Kidney (tissue), 14 donors: ENCODE data around the gene BRCC3. TPM values are rescaled to one million over a fixed set of nuclear protein-coding genes. Genes with fewer than 3 reads are reported as not detected.

Source experiments
- DNase-seq, 5 donors: peaks; one replicate each; pipeline ENCODE4 v3.0.0-alpha.2; 2013 to 2020
- FAIRE-seq: peaks from 2 replicates; lab custom pipeline; 2012; peaks lifted over from hg19 to GRCh38; lab: Jason Lieb, UNC
- H3K27ac ChIP-seq, 2 donors: one replicate each; pipeline ENCODE4 v1.7.0; 2013; ENCODE audit warnings: low read depth in 2 of 2, low read length in 2 of 2, inconsistent platforms in 1 of 2
- H3K27me3 ChIP-seq: one replicate; pipeline ENCODE4 v1.7.1; 2013; ENCODE audit warnings: low read length, inconsistent platforms; ENCODE audit not compliant: control insufficient read depth, insufficient read depth
- H3K36me3 ChIP-seq, 3 donors: one replicate each; pipeline versions ENCODE4 v1.7.0 to v1.7.1; 2013; ENCODE audit warnings: low read length in 3 of 3, control low read depth in 1 of 3, inconsistent platforms in 1 of 3; ENCODE audit not compliant: insufficient read depth in 3 of 3, control insufficient read depth in 2 of 3
- H3K4me1 ChIP-seq, 3 donors: one replicate each; pipeline versions ENCODE4 v1.7.0 to v1.7.1; 2013; ENCODE audit warnings: low read length in 3 of 3, inconsistent platforms in 1 of 3, low read depth in 1 of 3; ENCODE audit not compliant: control insufficient read depth in 2 of 3, insufficient read depth in 2 of 3
- H3K4me3 ChIP-seq, 3 donors: one replicate each; pipeline versions ENCODE4 v1.7.0 to v1.8.1; 2013; ENCODE audit warnings: low read length in 3 of 3, control low read depth in 1 of 3, inconsistent platforms in 1 of 3
- H3K9ac ChIP-seq, 3 donors: one replicate each; pipeline versions ENCODE4 v1.7.0 to v1.7.1; 2013; ENCODE audit warnings: low read length in 3 of 3, control low read depth in 1 of 3, inconsistent platforms in 1 of 3
- H3K9me3 ChIP-seq, 3 donors: one replicate each; pipeline versions ENCODE4 v1.7.0 to v1.7.1; 2013; ENCODE audit warnings: low read length in 3 of 3, control low read depth in 1 of 3, inconsistent platforms in 1 of 3; ENCODE audit not compliant: control insufficient read depth in 2 of 3, insufficient read depth in 1 of 3
- intact Hi-C: fragments of 100-400 bp; cut with DNase I; formaldehyde crosslinking; loops from one replicate; pipeline ENCODE4 v1.11.1; 2022
- polyA plus RNA-seq: library from polyadenylated mRNA; stranded (reverse); fragments of 350-450 nt; fragmentation: Illumina TruSeq; extraction: RNeasy Lipid Tissue Mini Kit (QIAGEN cat#74804); gene quantifications from one replicate; pipeline ENCODE4 v1.2.3, GENCODE V29; 2014; ENCODE audit warnings: low read depth, low replicate concordance; ENCODE audit not compliant: insufficient read depth
- total RNA-seq: library from RNA; stranded (reverse); fragmentation: NEBNext Ultra II Directional; extraction: Animal tissue kit (Norgen Biotek cat#: 25700); gene quantifications from one replicate; pipeline ENCODE4 v1.2.1, GENCODE V29; 2021
- TF ChIP-seq, protein P1 (sequence below): IDR thresholded peaks from 3 replicates; pipeline ENCODE4 v1.5.1; 2012; ENCODE audit warnings: mild to moderate bottlenecking, moderate library complexity, borderline replicate concordance; ENCODE audit not compliant: insufficient read depth; ENCODE audit errors: extremely low read depth
- donor health status: control.
- donor health status: control.
- donor health status: control.
- donor health status: control.
- donor health status: control.
- donor health status: DM: yes; HTN: yes; CAD: no.
- donor health status: Normal renal cell carcinoma (clear cell type).

The BRCC3 gene
- total and polyA plus RNA-seq, 2 donors from 2014 or later: 14.4 to 23.0 TPM

DNA sequence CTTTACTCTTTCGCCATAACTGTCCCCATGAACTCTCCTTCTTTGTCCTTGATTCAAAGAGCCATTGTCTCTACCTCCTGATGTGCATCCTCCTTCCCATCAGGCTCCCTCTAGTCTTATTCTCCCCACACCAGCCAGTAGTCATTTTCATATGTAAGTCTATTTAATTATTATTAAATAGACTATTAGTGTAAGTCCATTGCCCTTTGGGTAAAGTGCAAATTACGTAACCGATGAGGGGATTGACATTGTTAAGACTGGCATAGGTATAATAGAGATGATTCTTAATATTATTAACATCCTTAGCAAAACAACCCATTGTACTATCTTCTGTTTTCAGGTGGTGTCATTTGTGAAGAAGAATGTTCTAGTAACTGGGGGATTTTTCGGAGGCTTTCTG, 17.1 kb upstream of the BRCC3 start:
- FAIRE-seq (no peak), DNase-seq (no peak)
- peaks cover 0 to 10% (median 0%) of the 10 kb centered on the region in 3 donors for H3K4me1 ChIP-seq
- TF ChIP-seq, protein P1, sequence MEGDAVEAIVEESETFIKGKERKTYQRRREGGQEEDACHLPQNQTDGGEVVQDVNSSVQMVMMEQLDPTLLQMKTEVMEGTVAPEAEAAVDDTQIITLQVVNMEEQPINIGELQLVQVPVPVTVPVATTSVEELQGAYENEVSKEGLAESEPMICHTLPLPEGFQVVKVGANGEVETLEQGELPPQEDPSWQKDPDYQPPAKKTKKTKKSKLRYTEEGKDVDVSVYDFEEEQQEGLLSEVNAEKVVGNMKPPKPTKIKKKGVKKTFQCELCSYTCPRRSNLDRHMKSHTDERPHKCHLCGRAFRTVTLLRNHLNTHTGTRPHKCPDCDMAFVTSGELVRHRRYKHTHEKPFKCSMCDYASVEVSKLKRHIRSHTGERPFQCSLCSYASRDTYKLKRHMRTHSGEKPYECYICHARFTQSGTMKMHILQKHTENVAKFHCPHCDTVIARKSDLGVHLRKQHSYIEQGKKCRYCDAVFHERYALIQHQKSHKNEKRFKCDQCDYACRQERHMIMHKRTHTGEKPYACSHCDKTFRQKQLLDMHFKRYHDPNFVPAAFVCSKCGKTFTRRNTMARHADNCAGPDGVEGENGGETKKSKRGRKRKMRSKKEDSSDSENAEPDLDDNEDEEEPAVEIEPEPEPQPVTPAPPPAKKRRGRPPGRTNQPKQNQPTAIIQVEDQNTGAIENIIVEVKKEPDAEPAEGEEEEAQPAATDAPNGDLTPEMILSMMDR: no peak
- no peaks in the 10 kb centered on the region for H3K9me3 ChIP-seq
- H3K27me3 ChIP-seq: no peaks in the 10 kb centered on the region
- no peak overlapping the region for H3K27ac ChIP-seq
- H3K4me3 ChIP-seq: no peak overlapping the region
- no peak overlapping the region for H3K9ac ChIP-seq
- intact Hi-C loops: no loop called here
- peaks cover 0 to 4% (median 0%) of the 10 kb centered on the region in 3 donors for H3K36me3 ChIP-seq

DNA sequence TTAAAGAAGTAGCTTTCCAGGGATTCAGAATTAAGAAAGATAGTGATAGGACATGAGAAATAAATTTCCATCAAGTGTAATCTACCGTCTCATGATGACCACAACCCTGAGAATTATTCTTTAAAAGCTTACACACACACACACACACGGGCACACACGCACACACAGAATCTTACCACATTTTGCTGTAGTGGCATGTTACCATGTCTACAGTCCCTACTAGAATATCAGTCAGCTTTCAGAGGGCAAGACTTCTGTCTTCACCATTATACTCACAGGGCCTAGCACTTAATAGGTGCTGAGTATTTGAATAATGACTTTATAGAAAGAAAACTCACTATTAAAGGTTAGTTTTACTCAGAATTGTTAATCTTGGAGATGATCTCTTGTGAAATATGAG, 15.8 kb upstream of the BRCC3 start:
- H3K9ac ChIP-seq: no peak overlapping the region
- FAIRE-seq (no peak), DNase-seq (no peak)
- TF ChIP-seq, protein P1: no peak
- no peaks in the 10 kb centered on the region for H3K9me3 ChIP-seq
- H3K27ac ChIP-seq: no peak overlapping the region
- H3K4me1 ChIP-seq: peaks cover 0 to 10% (median 0%) of the 10 kb centered on the region in 3 donors
- peaks cover 0 to 4% (median 0%) of the 10 kb centered on the region in 3 donors for H3K36me3 ChIP-seq
- no peaks in the 10 kb centered on the region for H3K27me3 ChIP-seq
- H3K4me3 ChIP-seq: no peak overlapping the region
- intact Hi-C loops: no loop called here

DNA sequence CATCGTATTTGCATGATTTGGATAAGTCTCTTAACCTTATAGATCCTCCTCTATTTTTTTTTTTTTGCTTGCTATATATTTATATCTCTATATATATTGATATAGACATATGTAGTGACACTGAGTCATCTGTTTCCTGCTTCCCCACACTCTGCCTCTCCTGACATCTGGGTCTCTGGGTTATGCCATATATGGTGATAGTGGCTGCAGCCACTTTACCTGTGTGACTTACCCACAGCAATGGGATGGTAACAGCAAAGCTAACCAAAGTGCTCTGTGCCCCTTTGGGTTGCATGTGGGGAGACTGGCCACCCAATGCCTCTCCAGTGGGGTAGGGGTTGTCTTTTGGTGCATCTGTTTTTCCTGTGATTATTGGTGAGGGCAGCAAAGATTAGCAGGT, 14.8 kb upstream of the BRCC3 start:
- Histone ChIP-seq H3K27me3 (no peaks in the 10 kb centered on the region), H3K9me3 (no peaks in the 10 kb centered on the region), H3K4me1 (peaks cover 0 to 10% (median 0%) of the 10 kb centered on the region in 3 donors), H3K27ac (no peak overlapping the region), H3K36me3 (peaks cover 0 to 2% (median 0%) of the 10 kb centered on the region in 3 donors), H3K4me3 (no peak overlapping the region), H3K9ac (no peak overlapping the region)
- intact Hi-C loops: no loop called here
- TF ChIP-seq, protein P1: no peak
- no peak for DNase-seq
- no peak for FAIRE-seq
